Sigmoid colon (tissue), 4 donors: Measurements from ENCODE around the gene CROCC.

ENCODE experiments used
- CTCF ChIP-seq, 4 experiments: fragments of 450-650 bp in 3 of 4; fragments of 200-600 bp in 1 of 4; IDR thresholded peaks; one replicate each; pipeline ENCODE4 v1.5.1; 2016 to 2019; ENCODE audit warnings: antibody characterized with exemption in 4 of 4, mild to moderate bottlenecking in 3 of 4, moderate library complexity in 2 of 4
- POLR2AphosphoS5 ChIP-seq, 4 donors: sonication (generic); formaldehyde crosslinking; IDR thresholded peaks; one replicate each; pipeline ENCODE4 v1.6.1; 2017; ENCODE audit warnings: antibody characterized with exemption in 4 of 4

- TF ChIP-seq POLR2AphosphoS5 (IDR thresholded peaks at IDR 0.05) (no peak), CTCF (IDR thresholded peaks at IDR 0.05) (no peak)
These were observed 64.8 kb downstream of the CROCC start for GRCh38 chr1:16986560-16986959.
